Right ventricle myocardium superior (tissue), 1 donor: ENCODE measurements around the gene SMIM38. TPM values are rescaled to one million over a fixed set of nuclear protein-coding genes. Genes with fewer than 3 reads are reported as not detected.

Experiments used
- ATAC-seq: fragments of 200-7000 bp; cut with Tn5 transposase; one replicate; pipeline ENCODE4 v1.9.1; 2020; ENCODE audit warnings: mild to moderate bottlenecking; ENCODE audit not compliant: poor library complexity
- DNase-seq: peaks from one replicate; pipeline ENCODE4 v3.0.0-alpha.2; 2020
- intact Hi-C: fragments of 100-400 bp; cut with DNase I; formaldehyde crosslinking; loops from one replicate; pipeline ENCODE4 v1.11.2; 2022
- total RNA-seq: library from RNA; stranded (reverse); fragmentation: NEBNext Ultra II Directional; extraction: Animal tissue kit (Norgen Biotek cat#: 25700); gene quantifications from one replicate; pipeline ENCODE4 v1.2.1, GENCODE V29; 2021
- donor health status: DM: no; HTN: yes; CAD: no; lungs with severe emphysema.

SMIM38 gene
- total RNA-seq, 1 donor from 2014 or later, result not detected

- intact Hi-C loops, result no loop called here
Measured at GRCh38 chr11:69169479-69169878, 13.7 kb downstream of the SMIM38 start.

GRCh38 chr11:69170704-69171103 is 15.0 kb downstream of the SMIM38 start:
- DNase-seq (no peak), ATAC-seq (no peak)
- intact Hi-C loops, result no loop called here

More at GRCh38 chr11:69169479-69169878, 13.7 kb downstream of the SMIM38 start:
- ATAC-seq (no peak), DNase-seq (no peak)

DNA sequence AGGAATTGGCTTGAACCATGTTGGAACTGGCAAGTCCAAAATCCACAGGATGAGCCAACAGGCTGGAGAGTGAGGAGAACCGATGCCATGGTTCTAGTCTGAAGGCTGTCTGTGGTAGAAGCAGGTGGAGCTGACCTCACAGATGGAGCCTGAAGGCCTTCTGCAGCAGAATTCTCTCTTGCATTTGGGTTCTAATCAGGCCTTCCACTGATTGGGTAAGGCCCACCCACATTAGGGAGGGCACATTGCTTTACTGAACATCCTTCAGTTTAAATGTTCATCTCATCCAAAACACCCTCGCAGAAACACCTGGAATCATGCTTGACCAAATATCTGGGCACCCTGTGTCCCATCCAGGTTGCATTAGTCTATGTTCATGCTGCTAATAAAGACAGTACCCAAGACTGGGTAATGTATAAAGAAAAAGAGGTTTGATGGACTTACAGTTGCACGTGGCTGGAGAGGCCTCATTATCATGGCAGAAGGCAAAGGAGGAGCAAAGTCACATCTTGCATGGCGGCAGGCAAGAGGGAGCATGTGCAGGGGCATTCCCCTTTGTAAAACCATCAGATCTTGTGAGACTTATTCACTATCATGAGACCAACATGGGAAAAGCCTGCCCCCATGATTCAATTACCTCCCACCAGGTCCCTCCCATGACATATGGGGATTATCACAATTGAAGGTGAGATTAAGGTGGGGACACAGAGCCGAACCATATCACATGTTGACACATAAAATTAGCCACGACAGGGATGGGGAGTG is 15.9 kb downstream of the SMIM38 start:
- DNase-seq (no peak), ATAC-seq (no peak)
- intact Hi-C loops, result no loop called here

GRCh38 chr11:69172674-69173073 is 16.9 kb downstream of the SMIM38 start:
- DNase-seq (no peak), ATAC-seq (no peak)
- intact Hi-C loops, result no loop called here

DNA sequence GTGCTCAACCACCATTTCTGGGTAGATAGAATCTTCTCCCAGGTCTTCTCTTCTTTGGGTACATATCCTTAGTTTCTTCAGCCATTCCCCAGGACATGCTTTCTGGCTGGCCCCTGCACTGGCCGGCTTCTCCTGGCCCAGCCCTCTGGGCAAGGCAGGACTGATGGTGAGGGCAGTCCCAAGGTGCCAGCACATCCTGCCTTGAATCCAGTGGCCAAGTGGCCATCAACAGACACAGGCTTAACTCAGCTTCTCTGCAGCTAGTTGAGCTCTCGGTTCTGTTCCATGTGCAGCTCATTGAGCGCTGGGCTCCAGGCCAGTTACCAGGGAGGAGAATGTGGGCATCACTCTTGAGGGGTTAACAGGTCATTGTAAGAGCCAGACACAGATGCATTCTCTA is 17.6 kb downstream of the SMIM38 start:
- intact Hi-C loops, result no loop called here

GRCh38 chr11:69173925-69174581 is 18.3 kb downstream of the SMIM38 start:
- DNase-seq (no peak), ATAC-seq (no peak)
- intact Hi-C loops, result no loop called here

More for the DNA sequence above, 17.6 kb downstream of the SMIM38 start:
- ATAC-seq (no peak), DNase-seq (no peak)

- DNase-seq (no peak), ATAC-seq (no peak)
- intact Hi-C loops, result no loop called here
Measured at GRCh38 chr11:69174841-69175240, 19.1 kb downstream of the SMIM38 start.

- ATAC-seq, result no peak
Measured at GRCh38 chr11:69178819-69179482, 23.2 kb downstream of the SMIM38 start.

GRCh38 chr11:69180226-69180625 is 24.5 kb downstream of the SMIM38 start:
- intact Hi-C loops, result no loop called here
- no peak for DNase-seq
- no peak for ATAC-seq

More at GRCh38 chr11:69178819-69179482, 23.2 kb downstream of the SMIM38 start:
- no peak for DNase-seq
- intact Hi-C loops, result no loop called here

GRCh38 chr11:69180726-69181125 is 25.0 kb downstream of the SMIM38 start:
- DNase-seq, result no peak
- intact Hi-C loops, result no loop called here
- no peak for ATAC-seq

- DNase-seq (no peak), ATAC-seq (no peak)
- intact Hi-C loops, result no loop called here
Measured at GRCh38 chr11:69183613-69184012, 27.9 kb downstream of the SMIM38 start.

- intact Hi-C loops, result no loop called here
- no peak for DNase-seq
- ATAC-seq, result no peak
Measured at GRCh38 chr11:69186316-69187260, 30.9 kb downstream of the SMIM38 start.

DNA sequence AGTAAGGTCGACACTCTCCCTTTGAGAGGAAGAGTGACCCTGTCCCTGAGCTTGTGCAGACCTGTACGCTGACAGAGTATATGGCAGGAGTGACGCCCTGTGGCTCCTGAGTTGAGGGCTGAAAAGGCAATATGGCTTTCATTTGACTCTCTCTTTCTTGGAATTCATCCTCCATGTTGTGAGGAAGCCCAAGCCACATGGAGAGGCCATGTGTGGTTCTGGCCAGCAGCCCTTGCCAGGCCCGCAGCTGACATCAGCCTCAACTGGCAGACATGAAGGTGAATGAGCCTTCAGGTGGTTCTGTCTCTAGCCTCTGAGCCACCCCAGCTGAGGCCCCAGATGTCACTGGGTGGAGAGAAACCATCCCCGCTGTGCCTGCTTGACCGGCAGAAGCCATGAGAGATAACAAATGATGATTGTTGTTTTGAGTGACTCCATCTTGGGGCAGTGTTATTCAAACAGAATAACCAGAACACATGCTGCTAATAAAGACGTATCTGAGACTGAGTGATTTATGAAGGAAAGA is 31.9 kb downstream of the SMIM38 start:
- no peak for ATAC-seq
- DNase-seq, result no peak
- intact Hi-C loops, result no loop called here

- intact Hi-C loops, result no loop called here
- ATAC-seq (no peak), DNase-seq (no peak)
Measured at GRCh38 chr11:69189059-69189458, 33.3 kb downstream of the SMIM38 start.

GRCh38 chr11:69190796-69191536 is 35.2 kb downstream of the SMIM38 start:
- intact Hi-C loops, result no loop called here
- DNase-seq, result no peak
- no peak for ATAC-seq

DNA sequence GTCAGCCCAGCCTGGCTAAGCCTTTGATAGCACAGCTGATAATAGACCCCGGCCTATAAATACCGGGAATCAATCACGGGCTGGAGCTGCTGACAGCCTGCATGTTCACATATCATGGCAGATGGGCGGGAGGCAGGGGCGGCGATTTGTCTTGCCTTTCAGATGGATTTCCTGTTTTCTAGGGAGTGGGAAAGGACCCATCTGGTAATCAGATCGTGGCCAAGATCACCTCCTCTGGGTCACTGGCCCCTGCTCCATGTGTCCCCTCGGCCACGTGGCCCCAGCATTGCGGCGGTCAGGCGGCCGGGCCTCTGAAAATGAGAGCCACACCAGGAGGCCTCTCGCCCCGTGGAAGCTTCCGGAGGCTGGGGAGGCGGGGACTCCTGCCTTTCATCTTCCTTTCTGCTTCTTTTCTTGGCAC is 36.6 kb downstream of the SMIM38 start:
- intact Hi-C loops, result no loop called here
- DNase-seq (no peak), ATAC-seq (no peak)

GRCh38 chr11:69193151-69193550 is 37.4 kb downstream of the SMIM38 start:
- ATAC-seq (no peak), DNase-seq (no peak)
- intact Hi-C loops, result no loop called here

- no peak for DNase-seq
- intact Hi-C loops, result no loop called here
- ATAC-seq, result no peak
Measured at GRCh38 chr11:69193629-69194028, 37.9 kb downstream of the SMIM38 start.
